Prostate gland (tissue), 2 donors: ENCODE results near the gene SMIM44. TPM values are rescaled to one million over a fixed set of nuclear protein-coding genes. Genes with fewer than 3 reads are reported as not detected.
"Not testable (repeated sequence)": the region's sequence is repeated elsewhere in the genome, so short reads cannot be mapped to it uniquely, and the experiment has no call there.

Source experiments
- DNase-seq: peaks from one replicate; pipeline ENCODE4 v3.0.0-alpha.2; 2019; ENCODE audit warnings: low spot score
- H3K27ac ChIP-seq, 2 donors: fragments of 200-600 bp; sonication (generic); 2 replicates each; pipeline ENCODE4 v1.5.1; 2017 to 2019
- H3K27me3 ChIP-seq: fragments of 200-600 bp; sonication (generic); replicated peaks from 2 replicates; pipeline ENCODE4 v1.5.1; 2019; ENCODE audit not compliant: insufficient read depth
- H3K36me3 ChIP-seq, 2 donors: fragments of 200-600 bp; sonication (generic); 1 replicate in 1 of 2; 2 replicates in 1 of 2; pipeline versions ENCODE4 v1.5.1 to v1.8.1; 2017 to 2019
- H3K4me1 ChIP-seq: fragments of 200-600 bp; sonication (generic); replicated peaks from 2 replicates; pipeline ENCODE4 v1.5.1; 2019
- H3K4me3 ChIP-seq, 2 donors: fragments of 200-600 bp; sonication (generic); 2 replicates each; pipeline ENCODE4 v1.5.1; 2017 to 2019
- H3K9me3 ChIP-seq: fragments of 200-600 bp; sonication (generic); 2 replicates; pipeline ENCODE4 v1.5.1; 2017
- POLR2A ChIP-seq: fragments of 450-650 bp; IDR thresholded peaks from one replicate; pipeline ENCODE4 v1.6.1; 2016; ENCODE audit warnings: antibody characterized with exemption, mild to moderate bottlenecking
- POLR2AphosphoS5 ChIP-seq: sonication (generic); formaldehyde crosslinking; IDR thresholded peaks from one replicate; pipeline ENCODE4 v1.6.1; 2017; ENCODE audit warnings: antibody characterized with exemption
- WGBS: methylation state at CpG from one replicate; pipeline ENCODE4 v1.1.5; 2018; 5-methylcytosine and 5-hydroxymethylcytosine counted together
- intact Hi-C: fragments of 100-400 bp; cut with DNase I; formaldehyde crosslinking; loops from one replicate; pipeline ENCODE4 v1.14.2; 2022
- total RNA-seq, 2 donors: library from RNA; depleted of rRNA; stranded (reverse); fragments of >200 nt; gene quantifications; one replicate each; pipeline ENCODE4 v1.1.0, GENCODE V29; 2016
- TF ChIP-seq, protein P1 (sequence below), 4 experiments: fragments of 200-600 bp in 2 of 4; fragments of 450-650 bp in 2 of 4; sonication (generic) in 2 of 4; IDR thresholded peaks; 1 replicate in 3 of 4; 2 replicates in 1 of 4; pipeline ENCODE4 v1.5.1; 2016 to 2019; ENCODE audit warnings: antibody characterized with exemption in 4 of 4, mild to moderate bottlenecking in 2 of 4, moderate library complexity in 2 of 4

Gene SMIM44
- total RNA-seq, 2 donors from 2014 or later, result 1.7 TPM; not detected in 1

DNA sequence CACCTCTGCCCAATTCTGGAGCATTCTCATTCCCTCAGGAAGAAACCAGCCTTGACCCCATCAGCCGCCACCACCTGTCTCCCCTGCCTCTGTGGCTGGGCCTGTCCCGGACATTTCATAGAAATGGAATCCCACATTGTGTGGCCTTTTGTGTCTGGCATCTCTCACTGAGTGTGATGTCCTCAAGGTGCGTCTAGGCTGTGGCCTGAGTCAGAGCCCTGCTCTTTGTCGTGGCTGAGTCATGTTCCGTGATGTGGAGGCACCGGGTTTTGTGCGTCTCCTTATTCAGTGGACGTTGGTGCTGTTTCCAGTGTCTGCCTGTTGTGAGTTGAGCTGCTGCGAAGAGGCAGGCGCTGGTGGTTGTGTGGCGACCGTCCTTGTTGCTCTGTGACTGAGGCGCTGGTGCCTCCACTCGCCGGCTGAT, 26.3 kb upstream of the SMIM44 start:
- Histone ChIP-seq H3K36me3 (no peaks in the 10 kb centered on the region), H3K4me1 (no peaks in the 10 kb centered on the region), H3K27ac (no peak overlapping the region), H3K4me3 (no peak overlapping the region), H3K27me3 (no peaks in the 10 kb centered on the region), H3K9me3 (no peaks in the 10 kb centered on the region)
- DNase-seq, result no peak
- TF ChIP-seq POLR2A (no peak), POLR2AphosphoS5 (no peak)
- TF ChIP-seq, protein P1, sequence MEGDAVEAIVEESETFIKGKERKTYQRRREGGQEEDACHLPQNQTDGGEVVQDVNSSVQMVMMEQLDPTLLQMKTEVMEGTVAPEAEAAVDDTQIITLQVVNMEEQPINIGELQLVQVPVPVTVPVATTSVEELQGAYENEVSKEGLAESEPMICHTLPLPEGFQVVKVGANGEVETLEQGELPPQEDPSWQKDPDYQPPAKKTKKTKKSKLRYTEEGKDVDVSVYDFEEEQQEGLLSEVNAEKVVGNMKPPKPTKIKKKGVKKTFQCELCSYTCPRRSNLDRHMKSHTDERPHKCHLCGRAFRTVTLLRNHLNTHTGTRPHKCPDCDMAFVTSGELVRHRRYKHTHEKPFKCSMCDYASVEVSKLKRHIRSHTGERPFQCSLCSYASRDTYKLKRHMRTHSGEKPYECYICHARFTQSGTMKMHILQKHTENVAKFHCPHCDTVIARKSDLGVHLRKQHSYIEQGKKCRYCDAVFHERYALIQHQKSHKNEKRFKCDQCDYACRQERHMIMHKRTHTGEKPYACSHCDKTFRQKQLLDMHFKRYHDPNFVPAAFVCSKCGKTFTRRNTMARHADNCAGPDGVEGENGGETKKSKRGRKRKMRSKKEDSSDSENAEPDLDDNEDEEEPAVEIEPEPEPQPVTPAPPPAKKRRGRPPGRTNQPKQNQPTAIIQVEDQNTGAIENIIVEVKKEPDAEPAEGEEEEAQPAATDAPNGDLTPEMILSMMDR (IDR thresholded peaks at IDR 0.05), result no peak
- intact Hi-C loops, result loop anchor here (10.0 kb wide), 1 partner anchor 65 kb away; the partner anchor contains the start of gene HMG20B
- WGBS, result 85% methylated on average over 15 of the region's 15 CpGs

DNA sequence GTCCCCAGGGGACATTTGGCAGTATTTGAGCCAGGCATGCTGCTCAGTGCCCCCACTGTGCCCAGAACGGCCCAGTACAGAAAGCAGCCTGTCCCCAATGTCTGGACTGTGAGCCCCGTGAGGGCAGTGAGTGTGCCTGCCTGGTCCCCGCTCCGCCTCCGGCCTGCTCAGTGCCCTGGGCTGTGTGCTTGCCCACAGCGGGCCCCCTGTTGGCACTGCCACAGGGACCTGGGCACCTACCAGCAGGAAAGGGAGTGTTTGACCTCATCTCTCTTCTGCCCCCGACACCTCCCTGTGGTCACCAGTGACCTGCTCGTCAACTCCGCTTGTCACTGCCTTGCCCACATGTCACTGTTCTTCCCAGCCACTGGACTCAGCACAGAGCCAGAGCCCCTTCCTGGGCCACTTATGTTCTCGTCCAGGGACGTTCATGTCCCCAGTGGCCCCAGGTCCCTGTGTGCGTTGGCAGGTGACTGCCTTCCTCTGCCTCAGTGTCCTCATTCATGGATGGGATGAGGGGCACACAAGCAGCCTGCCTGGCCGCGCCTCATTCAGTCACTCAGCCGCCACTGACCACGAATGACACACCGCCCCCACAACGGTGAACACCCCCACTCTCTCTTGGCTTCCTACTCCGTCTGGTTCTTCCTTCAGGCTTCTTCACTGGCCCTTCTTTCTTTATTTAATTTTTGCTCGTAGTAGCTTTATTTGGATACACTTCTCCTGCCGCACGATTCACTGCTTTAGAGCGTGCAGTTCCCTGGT, 25.7 kb upstream of the SMIM44 start:
- Histone ChIP-seq H3K4me3 (no peak overlapping the region), H3K4me1 (no peaks in the 10 kb centered on the region), H3K9me3 (no peaks in the 10 kb centered on the region), H3K36me3 (no peaks in the 10 kb centered on the region), H3K27ac (no peak overlapping the region), H3K27me3 (no peaks in the 10 kb centered on the region)
- intact Hi-C loops, result loop anchor here (10.0 kb wide), 1 partner anchor 66 kb away; the partner anchor contains the start of gene HMG20B
- DNase-seq, result no peak
- TF ChIP-seq, protein P1 (IDR thresholded peaks at IDR 0.05), result no peak
- TF ChIP-seq POLR2AphosphoS5 (no peak), POLR2A (no peak)
- 84% methylated on average over 19 of the region's 23 CpGs for WGBS

DNA sequence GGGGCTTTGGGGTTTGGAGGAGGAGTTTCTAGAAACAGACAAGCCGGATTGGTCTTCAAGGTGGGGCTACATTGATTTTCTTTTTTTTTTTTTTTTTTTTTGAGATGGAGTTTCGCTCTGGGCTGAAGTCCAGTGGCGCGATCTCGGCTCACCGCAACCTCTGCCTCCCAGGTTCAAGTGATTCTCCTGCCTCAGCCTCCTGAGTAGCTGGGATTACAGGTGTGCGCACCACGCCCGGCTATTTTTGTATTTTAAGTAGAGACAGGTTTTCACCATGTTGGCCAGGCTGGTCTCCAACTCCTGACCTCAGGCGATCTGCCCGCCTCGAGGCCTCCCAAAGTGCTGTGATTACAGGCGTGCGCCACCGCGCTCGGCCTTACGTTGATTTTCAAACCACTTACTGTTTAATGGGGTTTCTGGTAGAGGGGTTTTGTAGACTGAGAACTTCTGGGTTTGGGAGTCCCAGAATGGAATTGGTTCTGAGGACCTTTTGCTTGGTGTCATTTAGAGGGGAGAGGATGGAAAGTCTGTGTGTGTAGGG, 24.9 kb upstream of the SMIM44 start:
- not testable (repeated sequence) for H3K4me1 ChIP-seq, H3K4me3 ChIP-seq, H3K9me3 ChIP-seq, H3K36me3 ChIP-seq, H3K27me3 ChIP-seq, H3K27ac ChIP-seq, DNase-seq
- WGBS, result 93% methylated on average over 18 of the region's 18 CpGs
- intact Hi-C loops, result loop anchor here (10.0 kb wide), 1 partner anchor 67 kb away; the partner anchor contains the start of gene HMG20B

DNA sequence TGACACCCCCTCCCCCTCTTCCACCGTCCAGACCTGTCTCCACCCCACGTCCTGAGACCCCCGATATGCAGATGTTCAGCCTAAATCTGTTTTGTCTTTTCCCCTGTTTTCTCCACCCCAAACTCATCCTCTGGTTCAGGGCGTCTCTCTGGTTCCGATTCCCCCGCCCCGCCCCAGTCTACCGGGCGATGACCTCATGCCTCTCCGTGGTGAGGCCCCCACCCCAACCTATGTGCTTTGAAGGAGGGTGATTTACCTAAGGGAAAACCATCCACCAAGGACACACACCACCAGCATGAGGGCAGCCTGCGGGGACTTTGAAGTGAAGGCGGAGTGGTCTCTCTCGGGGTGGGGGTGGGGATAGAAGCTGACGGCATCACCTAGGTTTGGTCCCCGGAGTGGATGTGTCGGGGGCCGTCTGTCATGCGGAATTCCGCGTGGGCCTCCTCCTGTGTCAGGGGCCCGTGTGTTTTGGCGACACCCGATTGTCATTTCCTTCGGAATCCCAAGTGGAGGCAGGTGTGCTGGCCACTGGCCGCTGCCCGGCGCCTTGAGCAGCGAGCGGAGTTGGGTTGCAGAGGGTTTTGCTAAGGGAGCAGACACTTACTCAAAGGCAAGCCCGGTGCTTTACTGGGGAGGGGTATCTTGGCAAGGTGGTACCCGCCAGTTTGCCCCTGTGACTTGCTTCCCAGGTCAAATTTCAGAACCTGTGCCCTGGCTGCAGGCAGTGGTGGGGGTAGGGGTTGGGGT, 24.3 kb upstream of the SMIM44 start:
- Histone ChIP-seq H3K36me3 (no peaks in the 10 kb centered on the region), H3K4me3 (peak overlapping the region; percentile 76 to 98), H3K4me1 (no peaks in the 10 kb centered on the region), H3K27ac (peak overlapping the region; percentile 74), H3K9me3 (no peaks in the 10 kb centered on the region), H3K27me3 (no peaks in the 10 kb centered on the region)
- TF ChIP-seq POLR2AphosphoS5, result no peak
- TF ChIP-seq POLR2A, result peak; percentile 11
- WGBS, result 17% methylated on average over 31 of the region's 31 CpGs
- peak; percentile 22 for DNase-seq
- intact Hi-C loops, result loop anchor here (10.0 kb wide), 1 partner anchor 67 kb away; the partner anchor contains the start of gene HMG20B

DNA sequence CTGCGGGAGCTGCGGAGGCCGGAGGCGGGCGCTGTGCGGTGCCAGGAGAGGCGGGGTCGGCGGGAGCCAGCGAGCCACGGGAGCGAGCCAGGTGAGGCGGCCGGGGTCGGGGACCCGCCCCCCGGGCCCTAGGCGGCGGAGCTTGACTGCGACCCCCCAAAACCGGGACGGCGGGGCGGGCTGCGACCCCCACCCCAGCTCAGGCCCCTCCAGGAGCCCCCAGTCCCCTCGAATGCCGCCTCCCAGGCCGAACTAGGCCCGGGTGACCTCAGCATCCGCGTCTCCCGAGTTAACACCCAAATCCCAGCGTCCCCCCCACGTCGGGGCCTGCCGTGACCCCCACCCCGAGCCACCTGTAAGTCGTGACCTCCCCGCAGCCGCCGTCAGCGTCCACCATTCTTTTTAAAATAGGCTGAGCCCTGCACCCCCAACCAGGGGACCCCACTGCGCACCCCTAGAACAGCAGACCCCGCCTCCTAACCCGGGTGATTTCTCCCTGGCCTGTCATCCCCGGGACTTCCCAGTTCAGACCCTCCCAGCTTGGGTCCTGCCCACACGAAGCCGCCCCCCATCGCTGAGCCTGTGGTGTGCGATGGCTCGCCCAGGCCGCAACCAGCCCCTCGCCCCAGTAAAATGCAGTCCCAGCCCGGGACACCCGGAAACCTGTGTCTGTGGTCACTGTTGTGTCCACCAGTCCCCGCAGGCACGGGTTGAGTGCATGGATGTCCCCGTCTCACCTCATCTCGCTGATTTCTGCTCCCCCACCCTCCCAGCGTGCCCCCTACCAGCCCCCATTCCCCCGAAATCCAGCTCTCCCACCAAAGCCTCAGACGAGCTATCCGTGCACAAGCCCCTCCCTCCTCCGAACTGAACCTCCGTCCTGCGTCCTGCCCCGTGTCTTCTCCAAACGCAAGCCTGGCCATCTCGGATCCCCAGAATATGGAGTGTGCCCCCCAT, 23.4 kb upstream of the SMIM44 start:
- H3K27ac ChIP-seq, result peak overlapping the region; percentile 74
- TF ChIP-seq POLR2A, result no peak
- TF ChIP-seq, protein P1 (IDR thresholded peaks at IDR 0.05), result no peak
- peak overlapping the region; percentile 76 to 98 for H3K4me3 ChIP-seq
- peak; percentile 28 for DNase-seq
- H3K9me3 ChIP-seq, result no peaks in the 10 kb centered on the region
- H3K4me1 ChIP-seq, result no peaks in the 10 kb centered on the region
- intact Hi-C loops, result loop anchor here (10.0 kb wide), 1 partner anchor 68 kb away; the partner anchor contains the start of gene HMG20B
- no peaks in the 10 kb centered on the region for H3K27me3 ChIP-seq
- WGBS, result 1% methylated on average over 45 of the region's 69 CpGs
- no peaks in the 10 kb centered on the region for H3K36me3 ChIP-seq
